Ovary (tissue), 3 donors: Measurements from ENCODE around the gene HSD17B3.

Experiments used
- CTCF ChIP-seq, 3 donors: fragments of 450-650 bp in 2 of 3; fragments of 200-600 bp in 1 of 3; IDR thresholded peaks; one replicate each; pipeline versions ENCODE4 v1.5.1 to v1.8.0; 2016 to 2022; ENCODE audit warnings: antibody characterized with exemption in 3 of 3, mild to moderate bottlenecking in 1 of 3
- EP300 ChIP-seq: sonication (generic); formaldehyde crosslinking; IDR thresholded peaks from one replicate; pipeline ENCODE4 v1.6.1; 2017; ENCODE audit warnings: antibody characterized with exemption
- POLR2A ChIP-seq: fragments of 450-650 bp; IDR thresholded peaks from one replicate; pipeline ENCODE4 v1.6.1; 2017; ENCODE audit warnings: antibody characterized with exemption, mild to moderate bottlenecking, moderate library complexity
- donor health status: DM: no; HTN: no; CAD: no.

- TF ChIP-seq EP300, result no peak
- no peak for TF ChIP-seq CTCF (IDR thresholded peaks at IDR 0.05)
- TF ChIP-seq POLR2A, result no peak
These were observed 114.8 kb downstream of the HSD17B3 start for GRCh38 chr9:96187151-96187555.
